ENCODE data around the gene ZBTB20.

ZBTB20 gene

GRCh38 chr3:115019900-115020299 is 127.2 kb downstream of the ZBTB20 start:
- DNase-seq (ENCODE audit: low spot score) = no peak

DNA sequence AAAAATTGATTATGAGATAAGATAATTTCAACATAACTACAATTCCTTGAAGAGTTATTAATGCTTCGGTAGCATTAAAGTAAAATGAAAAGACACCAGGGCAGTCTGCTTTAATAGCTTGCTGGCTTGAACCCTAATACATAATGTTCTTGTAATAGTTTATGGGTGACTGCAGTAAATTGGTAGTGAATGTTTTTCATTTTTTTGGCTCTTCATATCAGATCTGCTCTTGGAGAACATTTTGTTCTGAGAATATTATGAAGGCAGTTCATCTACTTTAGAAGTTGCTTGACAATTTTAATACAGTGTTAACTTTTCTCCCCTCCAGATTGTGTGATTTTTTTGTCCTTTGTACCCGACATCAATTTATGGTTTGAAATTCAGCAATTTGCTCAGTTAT is 128.4 kb downstream of the ZBTB20 start:
- no peak for DNase-seq (ENCODE audit: low spot score)

- DNase-seq (ENCODE audit: low spot score) = no peak
Measured at GRCh38 chr3:115007966-115008365, 139.1 kb downstream of the ZBTB20 start.

DNA sequence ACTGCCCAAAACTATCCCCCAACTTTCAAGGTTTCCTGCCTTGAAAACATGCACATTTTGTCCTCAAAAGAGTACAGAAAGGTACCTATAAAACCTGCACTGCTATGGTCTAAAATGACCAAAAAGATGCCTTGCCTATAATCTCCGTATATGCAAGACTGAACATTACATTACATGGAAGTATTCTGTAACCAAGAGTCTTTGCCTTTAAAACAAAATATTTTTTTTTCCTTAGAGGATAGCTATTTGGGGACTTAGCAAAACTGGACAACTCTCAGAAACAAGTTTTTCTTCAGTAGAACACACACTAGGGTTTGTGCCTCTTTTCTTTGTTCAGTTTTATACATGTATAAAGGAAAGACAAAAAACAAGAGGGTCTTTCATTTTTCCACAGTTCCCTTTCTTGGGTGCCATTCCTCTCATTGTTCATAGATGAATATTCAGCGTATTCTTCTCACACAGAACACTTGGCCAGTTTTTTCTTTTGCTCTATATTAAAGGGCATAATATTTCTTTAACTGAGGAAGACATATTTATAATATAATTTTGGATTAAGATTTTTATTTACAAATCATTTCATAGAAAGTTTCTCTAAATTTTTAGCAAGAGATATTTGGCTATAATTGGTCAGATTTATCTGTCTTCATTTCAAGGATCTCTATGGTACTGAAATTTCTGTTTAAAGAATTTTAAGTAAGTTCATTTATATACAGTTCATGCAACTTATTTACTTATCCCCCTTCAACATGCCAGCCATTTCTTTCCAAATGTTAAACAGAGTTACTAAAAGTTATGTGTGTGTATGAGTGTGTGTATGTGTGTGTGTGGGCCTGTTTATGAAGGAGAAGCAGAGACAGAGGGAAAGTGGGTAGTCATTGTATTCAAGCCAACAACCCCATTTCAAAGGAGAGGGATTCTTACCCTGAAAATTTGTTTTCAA is 142.6 kb downstream of the ZBTB20 start:
- no peak for DNase-seq (ENCODE audit: low spot score)

GRCh38 chr3:114998971-114999579 is 148.0 kb downstream of the ZBTB20 start:
- no peak for DNase-seq (ENCODE audit: low spot score)

DNA sequence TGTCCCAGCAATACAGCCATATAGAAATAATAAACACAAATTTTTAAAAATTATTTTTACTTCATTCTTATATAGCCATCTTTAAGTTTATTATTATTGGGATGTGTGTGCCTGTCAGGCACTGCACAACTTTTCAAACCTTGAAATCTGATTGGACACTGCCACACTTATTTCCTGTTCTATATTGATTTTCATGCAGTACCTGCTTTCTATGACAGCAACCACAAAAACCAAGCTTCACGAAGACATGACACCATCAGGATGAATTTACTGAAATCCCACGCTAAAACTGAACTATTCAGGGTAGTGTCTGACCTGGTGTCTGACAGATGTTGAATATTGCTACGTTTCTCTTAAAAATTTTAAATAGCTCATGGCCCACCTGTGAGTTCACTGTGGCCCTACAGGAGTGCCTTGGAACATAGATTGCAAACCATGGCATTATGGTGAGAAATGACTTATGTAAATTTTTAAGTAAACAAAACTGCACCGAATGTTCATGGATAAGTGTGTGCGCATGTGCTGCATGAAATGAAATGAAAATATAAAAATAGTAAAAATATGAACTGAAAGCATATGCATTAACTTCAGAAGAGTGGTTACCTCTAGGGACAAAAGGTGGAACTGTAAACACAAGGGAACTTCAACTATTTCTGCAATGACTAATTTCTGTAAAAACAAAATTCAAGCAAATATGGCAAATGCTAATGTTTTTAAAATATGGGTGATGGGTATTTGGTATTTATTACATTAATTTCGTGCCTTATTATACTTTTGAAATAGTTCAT is 152.3 kb downstream of the ZBTB20 start:
- no peak for DNase-seq (ENCODE audit: low spot score)

GRCh38 chr3:114985776-114986175 is 161.3 kb downstream of the ZBTB20 start:
- DNase-seq (ENCODE audit: low spot score) = no peak

DNA sequence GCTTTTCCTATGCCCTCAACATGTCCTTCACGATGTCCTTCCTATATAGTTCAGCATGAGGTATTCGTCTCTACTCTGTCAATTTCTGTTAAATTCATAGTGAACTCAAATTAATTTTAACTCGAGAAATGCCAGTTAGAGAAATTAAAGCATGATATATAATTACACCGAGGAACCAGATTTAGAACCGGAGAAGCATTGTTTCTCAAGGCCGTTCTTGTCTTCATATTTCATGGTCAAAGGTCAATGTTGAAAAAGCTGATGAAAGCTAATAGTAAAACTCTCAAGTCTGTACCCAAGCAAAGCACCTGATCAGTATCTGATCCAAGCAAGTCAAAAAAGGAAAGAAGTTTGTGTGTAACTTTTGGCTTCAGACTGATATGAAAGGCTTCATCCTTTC is 163.8 kb downstream of the ZBTB20 start:
- no peak for DNase-seq (ENCODE audit: low spot score)

DNA sequence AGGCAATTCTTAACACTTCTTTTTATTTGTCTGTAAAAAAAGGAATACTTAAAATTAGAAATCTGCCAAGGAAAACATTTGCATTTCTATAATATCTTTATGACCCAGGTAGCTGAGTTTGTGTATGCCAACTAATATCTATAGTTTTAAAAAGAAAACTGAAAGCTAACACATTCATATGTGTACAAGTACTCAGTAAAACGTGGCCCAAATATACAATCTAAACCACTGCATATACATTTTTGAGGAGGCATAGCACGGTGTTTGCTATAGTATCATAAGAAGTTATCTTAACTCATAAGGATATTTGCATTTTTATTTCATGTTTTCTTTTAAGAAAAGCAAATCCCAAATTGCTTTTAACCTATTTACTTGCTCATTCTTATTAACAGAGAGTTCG is 172.7 kb downstream of the ZBTB20 start:
- no peak for DNase-seq (ENCODE audit: low spot score)

DNA sequence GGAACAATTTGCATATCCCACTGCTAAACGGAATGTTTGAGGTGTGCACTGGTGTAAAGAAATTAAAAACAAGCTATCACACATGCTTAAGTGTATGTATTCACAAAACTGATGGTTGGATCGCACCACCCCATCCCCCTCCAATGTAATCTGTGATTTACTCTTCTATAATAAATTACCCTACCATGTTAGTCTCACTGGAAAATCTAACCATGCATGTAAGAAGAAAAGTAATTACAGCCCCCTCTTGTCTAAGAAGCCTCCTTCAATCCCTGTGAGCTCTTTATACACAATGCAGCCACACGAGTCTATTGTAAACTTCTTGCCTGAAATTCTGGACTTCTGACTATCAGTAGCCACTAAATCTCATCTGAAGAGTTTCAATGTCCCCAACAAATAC is 173.6 kb downstream of the ZBTB20 start:
- DNase-seq (ENCODE audit: low spot score) = no peak

GRCh38 chr3:114967168-114967567 is 179.9 kb downstream of the ZBTB20 start:
- DNase-seq (ENCODE audit: low spot score) = no peak

DNA sequence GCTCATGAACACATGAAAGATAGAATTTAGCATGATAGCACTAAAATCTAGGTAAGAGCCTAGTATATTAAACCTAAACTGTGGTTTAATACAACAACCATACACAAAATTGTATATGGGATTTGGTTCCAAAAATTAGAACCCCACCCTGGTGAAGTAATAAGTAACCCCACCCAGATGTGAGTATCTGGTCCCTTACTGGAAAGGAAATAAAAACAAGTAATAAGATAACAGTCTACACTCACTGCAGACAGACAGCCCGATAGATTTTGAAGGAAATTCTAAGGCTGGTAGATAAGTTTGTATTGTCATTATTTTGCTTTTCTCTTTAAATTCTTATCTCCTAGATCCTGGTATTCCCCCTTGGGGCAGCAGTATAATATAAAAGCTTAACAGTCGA is 184.9 kb downstream of the ZBTB20 start:
- DNase-seq (ENCODE audit: low spot score) = no peak

GRCh38 chr3:114958930-114959329 is 188.2 kb downstream of the ZBTB20 start:
- no peak for DNase-seq (ENCODE audit: low spot score)

DNA sequence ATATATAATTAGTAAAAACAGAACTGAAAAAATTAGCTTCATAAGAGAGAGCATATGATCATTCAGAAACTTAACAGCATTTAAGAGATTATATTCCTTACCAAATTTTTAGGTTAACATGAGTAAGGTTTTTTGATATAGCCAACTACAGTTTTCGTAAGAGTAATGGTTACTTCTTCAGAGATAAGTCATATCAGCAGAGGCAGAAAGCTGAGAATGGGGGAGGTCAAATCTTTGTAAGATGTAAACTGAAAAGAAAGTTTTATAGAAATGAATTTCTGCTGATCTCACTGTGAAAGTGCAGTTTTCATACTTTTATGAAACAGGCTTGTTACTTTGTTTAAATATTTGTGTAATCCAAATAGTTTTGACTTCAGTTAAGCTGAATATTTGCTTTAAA is 193.3 kb downstream of the ZBTB20 start:
- DNase-seq (ENCODE audit: low spot score) = no peak

DNA sequence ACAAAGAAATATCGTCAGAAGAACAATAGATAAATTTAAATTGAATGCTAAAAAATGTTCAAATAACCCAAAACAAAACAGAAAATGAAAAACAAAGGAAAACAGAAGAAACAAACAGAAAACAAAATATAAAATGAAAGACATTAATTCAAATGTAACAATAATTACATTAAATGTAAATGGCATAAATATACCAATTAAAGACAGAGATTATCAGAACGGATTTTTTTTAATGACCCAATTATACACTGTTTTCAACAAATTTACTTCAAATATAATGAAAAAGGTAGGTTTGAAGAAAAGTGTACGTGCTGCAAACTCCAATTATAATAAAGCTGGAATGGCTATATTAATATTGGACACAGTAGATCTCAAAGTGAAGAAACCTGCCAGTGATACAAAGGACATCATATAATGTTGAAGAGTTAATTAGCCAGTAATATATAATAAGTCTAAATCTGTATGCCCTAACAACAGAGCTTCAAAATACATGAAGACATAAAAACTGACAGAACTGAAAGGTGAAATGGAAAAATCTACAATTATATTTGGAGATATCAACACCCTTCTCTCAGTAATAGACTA is 193.8 kb downstream of the ZBTB20 start:
- no peak for DNase-seq (ENCODE audit: low spot score)

GRCh38 chr3:114942773-114943172 is 204.3 kb downstream of the ZBTB20 start:
- DNase-seq (ENCODE audit: low spot score) = no peak

GRCh38 chr3:114941626-114942309 is 205.3 kb downstream of the ZBTB20 start:
- no peak for DNase-seq (ENCODE audit: low spot score)

DNA sequence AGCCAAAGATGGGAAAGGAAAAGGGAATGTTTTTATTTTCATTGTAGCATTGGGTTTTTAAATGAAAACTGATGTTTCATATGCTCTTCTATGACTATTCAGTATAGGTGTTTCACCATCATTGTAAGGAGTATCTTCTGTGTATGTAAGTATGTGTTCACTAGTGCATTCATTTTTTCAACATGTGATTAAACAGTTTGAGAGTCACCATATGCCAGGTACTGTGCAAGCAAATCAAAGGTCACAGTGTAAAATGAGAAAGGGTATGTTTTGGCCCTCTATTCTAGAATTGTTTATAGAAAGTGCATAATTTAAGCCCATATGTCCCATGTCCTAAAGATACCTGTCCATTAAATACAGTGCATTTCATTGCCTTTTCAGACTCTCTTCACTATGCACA is 207.2 kb downstream of the ZBTB20 start:
- no peak for DNase-seq (ENCODE audit: low spot score)

- DNase-seq (ENCODE audit: low spot score) = no peak
Measured at GRCh38 chr3:114933407-114933806, 213.7 kb downstream of the ZBTB20 start.

GRCh38 chr3:114929971-114930732 is 216.9 kb downstream of the ZBTB20 start:
- no peak for DNase-seq (ENCODE audit: low spot score)

Measured in AG08396 (cell line).